HCT116 (cell line): ENCODE data around the gene DOCK4. TPM values are rescaled to one million over a fixed set of nuclear protein-coding genes. Genes with fewer than 3 reads are reported as not detected.

Source experiments
- ATAC-seq: fragments of 200-7000 bp; cut with Tn5 transposase; 2 replicates; pipeline ENCODE4 v1.9.1; 2020; ENCODE audit warnings: mild to moderate bottlenecking, moderate library complexity
- BruUV-seq: library from RNA; stranded (reverse); fragments of 400-500 nt; replicated peaks from 2 replicates; lab custom pipeline; 2021; lab: Mats Ljungman, UMichigan
- CTCF ChIA-PET: fragments of 300-600 bp; sonication (Branson Sonifier 250); formaldehyde crosslinking; loops from one replicate; lab custom pipeline; 2021; ENCODE audit warnings: antibody characterized with exemption; lab: Charles Lee
- POLR2A ChIA-PET: fragments of 300-600, 350-600 bp; sonication (Branson Sonifier 250); formaldehyde crosslinking; loops from one replicate; lab custom pipeline; 2021; ENCODE audit warnings: antibody characterized with exemption; lab: Charles Lee
- RAD21 ChIA-PET, 2 experiments: fragments of 300-600 bp; sonication (Branson Sonifier 250); formaldehyde crosslinking; loops; one replicate each; lab custom pipeline; 2023; ENCODE audit warnings: low total read pairs in 2 of 2; ENCODE audit not compliant: uncharacterized antibody in 2 of 2, unreplicated experiment in 2 of 2, low non-redundant PET in 1 of 2; lab: Charles Lee
- DNase-seq: peaks from one replicate; pipeline ENCODE4 v3.0.0-alpha.2; 2010; ENCODE audit warnings: low read depth, low spot score
- H2AFZ ChIP-seq: fragments of 200-600 bp; shearing (Covaris generic), sonication (generic); 2 replicates; pipeline ENCODE4 v1.6.1; 2017; ENCODE audit warnings: low read depth, mixed run types, mixed read lengths, antibody characterized with exemption, low read length; ENCODE audit not compliant: poor library complexity, severe bottlenecking
- H3K27ac ChIP-seq: 2 replicates; pipeline ENCODE4 v1.5.1; 2012; ENCODE audit warnings: low read depth, low read length
- H3K27me3 ChIP-seq: fragments of 200-600 bp; sonication (generic); 2 replicates; pipeline ENCODE4 v1.6.1; 2016; ENCODE audit warnings: mixed run types, low read length, mixed read lengths; ENCODE audit not compliant: insufficient read depth
- H3K36me3 ChIP-seq, 2 experiments: fragments of 200-500 bp in 1 of 2; fragments of 200-600 bp in 1 of 2; sonication (Bioruptor generic) in 1 of 2; sonication (generic) in 1 of 2; 2 replicates each; pipeline versions ENCODE4 v1.5.1 to v1.6.1; 2014 to 2016; ENCODE audit warnings: low read length in 2 of 2, inconsistent platforms in 1 of 2, mixed read lengths in 1 of 2, mixed run types in 1 of 2; ENCODE audit not compliant: insufficient read depth in 2 of 2, control insufficient read depth in 1 of 2
- H3K4me1 ChIP-seq, 2 experiments: fragments of 200-600 bp in 1 of 2; sonication (generic) in 1 of 2; 2 replicates each; pipeline versions ENCODE4 v1.5.1 to v1.6.1; 2012 to 2017; ENCODE audit warnings: low read length in 2 of 2, inconsistent platforms in 1 of 2, mild to moderate bottlenecking in 1 of 2, mixed read lengths in 1 of 2, mixed run types in 1 of 2, moderate library complexity in 1 of 2; ENCODE audit not compliant: insufficient read depth in 2 of 2, control insufficient read depth in 1 of 2
- H3K4me2 ChIP-seq: fragments of 200-600 bp; sonication (generic); 2 replicates; pipeline ENCODE4 v1.6.1; 2017; ENCODE audit warnings: mixed run types, low read length, mixed read lengths
- H3K4me3 ChIP-seq, 2 experiments: fragments of 200-600 bp in 1 of 2; sonication (generic) in 1 of 2; replicated peaks in 1 of 2; 2 replicates each; pipeline ENCODE4 v1.5.1; 2011 to 2016; ENCODE audit warnings: low read length in 2 of 2, control low read depth in 1 of 2, low read depth in 1 of 2, mild to moderate bottlenecking in 1 of 2, mixed read lengths in 1 of 2, mixed run types in 1 of 2
- H3K79me2 ChIP-seq: fragments of 200-600 bp; sonication (generic); 2 replicates; pipeline ENCODE4 v1.6.1; 2017; ENCODE audit warnings: mild to moderate bottlenecking, mixed run types, low read length, moderate library complexity, mixed read lengths; ENCODE audit not compliant: insufficient read depth
- H3K9ac ChIP-seq: fragments of 200-600 bp; sonication (generic); 2 replicates; pipeline ENCODE4 v1.6.1; 2016; ENCODE audit warnings: low read length, mixed read lengths
- H3K9me2 ChIP-seq: fragments of 200-600 bp; sonication (generic), shearing (Covaris generic); 2 replicates; pipeline ENCODE4 v1.6.1; 2017; ENCODE audit warnings: mixed run types, mild to moderate bottlenecking, moderate library complexity; ENCODE audit not compliant: insufficient read depth
- H3K9me3 ChIP-seq, 2 experiments: fragments of 200-500 bp in 1 of 2; fragments of 200-600 bp in 1 of 2; sonication (Bioruptor generic) in 1 of 2; sonication (generic) in 1 of 2; 2 replicates each; pipeline ENCODE4 v1.6.1; 2014 to 2017; ENCODE audit warnings: low read length in 2 of 2, mixed read lengths in 2 of 2, inconsistent platforms in 1 of 2, low read depth in 1 of 2, mild to moderate bottlenecking in 1 of 2, mixed run types in 1 of 2, moderate library complexity in 1 of 2; ENCODE audit not compliant: control insufficient read depth in 1 of 2, insufficient read depth in 1 of 2
- H4K20me1 ChIP-seq: fragments of 200-600 bp; sonication (generic), shearing (Covaris generic); 2 replicates; pipeline ENCODE4 v1.6.1; 2017; ENCODE audit warnings: mixed run types, mild to moderate bottlenecking, moderate library complexity; ENCODE audit not compliant: insufficient read depth
- FOSL1 ChIP-seq: IDR thresholded peaks from 2 replicates; pipeline ENCODE4 v1.6.1; 2012; ENCODE audit warnings: low read depth
- SP1 ChIP-seq: IDR thresholded peaks from 2 replicates; pipeline ENCODE4 v1.6.1; 2012; ENCODE audit warnings: low read depth
- intact Hi-C: fragments of 100-400 bp; cut with micrococcal nuclease; formaldehyde crosslinking; loops from 2 replicates; pipeline ENCODE4 v1.10.0; 2022
- total RNA-seq: library from RNA; stranded (reverse); gene quantifications from one replicate; pipeline ENCODE4 v1.2.1, GENCODE V29; 2021; ENCODE audit not compliant: unreplicated experiment
- TF ChIP-seq, protein P1 (sequence below): IDR thresholded peaks from 2 replicates; pipeline ENCODE4 v1.6.1; 2012
- TF ChIP-seq, protein P2 (sequence below): IDR thresholded peaks from 2 replicates; pipeline ENCODE4 v1.6.1; 2011; ENCODE audit warnings: mild to moderate bottlenecking, low read length, moderate library complexity; ENCODE audit not compliant: insufficient replicate concordance; ENCODE audit errors: extremely low read depth

DOCK4 gene
- total RNA-seq, 1 experiment from 2014 or later: 2.2 TPM

DNA sequence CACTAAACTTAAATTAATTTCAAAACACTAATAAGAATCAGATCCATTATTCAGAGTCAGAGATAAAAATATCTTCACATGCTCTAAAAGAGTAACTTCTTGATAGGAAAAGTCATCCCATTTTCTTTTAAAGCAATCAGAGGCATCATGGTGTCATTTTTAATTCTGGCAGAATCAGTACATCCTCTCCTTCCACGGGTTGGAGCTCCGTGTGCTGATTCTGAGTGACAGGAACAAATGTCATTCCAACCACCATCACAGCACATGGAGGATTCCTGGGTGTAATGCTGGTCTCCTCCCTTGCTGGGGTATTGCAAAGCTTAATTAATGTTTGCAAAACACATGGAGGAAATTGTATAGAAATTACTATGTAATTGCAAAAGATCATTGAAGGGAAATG is 529.4 kb downstream of the DOCK4 start:
- Histone ChIP-seq H3K4me3 (no peak overlapping the region), H3K4me2 (no peak overlapping the region), H3K79me2 (no peaks in the 10 kb centered on the region), H3K27ac (no peak overlapping the region), H3K9ac (no peak overlapping the region), H2AFZ (no peak overlapping the region), H3K9me2 (no peaks in the 10 kb centered on the region), H3K27me3 (no peaks in the 10 kb centered on the region), H3K4me1 (no peaks in the 10 kb centered on the region), H3K36me3 (no peaks in the 10 kb centered on the region), H4K20me1 (no peaks in the 10 kb centered on the region), H3K9me3 (no peaks in the 10 kb centered on the region)
- ChIA-PET CTCF (no interaction called here), POLR2A (no interaction called here), RAD21 (no interaction called here)
- BruUV-seq: no TSS peak
- ATAC-seq: no peak
- DNase-seq: no peak
- TF ChIP-seq, protein P1, sequence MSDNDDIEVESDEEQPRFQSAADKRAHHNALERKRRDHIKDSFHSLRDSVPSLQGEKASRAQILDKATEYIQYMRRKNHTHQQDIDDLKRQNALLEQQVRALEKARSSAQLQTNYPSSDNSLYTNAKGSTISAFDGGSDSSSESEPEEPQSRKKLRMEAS: no peak
- TF ChIP-seq FOSL1 (no peak), SP1 (no peak)
- TF ChIP-seq, protein P2, sequence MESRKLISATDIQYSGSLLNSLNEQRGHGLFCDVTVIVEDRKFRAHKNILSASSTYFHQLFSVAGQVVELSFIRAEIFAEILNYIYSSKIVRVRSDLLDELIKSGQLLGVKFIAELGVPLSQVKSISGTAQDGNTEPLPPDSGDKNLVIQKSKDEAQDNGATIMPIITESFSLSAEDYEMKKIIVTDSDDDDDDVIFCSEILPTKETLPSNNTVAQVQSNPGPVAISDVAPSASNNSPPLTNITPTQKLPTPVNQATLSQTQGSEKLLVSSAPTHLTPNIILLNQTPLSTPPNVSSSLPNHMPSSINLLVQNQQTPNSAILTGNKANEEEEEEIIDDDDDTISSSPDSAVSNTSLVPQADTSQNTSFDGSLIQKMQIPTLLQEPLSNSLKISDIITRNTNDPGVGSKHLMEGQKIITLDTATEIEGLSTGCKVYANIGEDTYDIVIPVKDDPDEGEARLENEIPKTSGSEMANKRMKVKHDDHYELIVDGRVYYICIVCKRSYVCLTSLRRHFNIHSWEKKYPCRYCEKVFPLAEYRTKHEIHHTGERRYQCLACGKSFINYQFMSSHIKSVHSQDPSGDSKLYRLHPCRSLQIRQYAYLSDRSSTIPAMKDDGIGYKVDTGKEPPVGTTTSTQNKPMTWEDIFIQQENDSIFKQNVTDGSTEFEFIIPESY: no peak
- intact Hi-C loops: no loop called here

Other genes with a start within 250 kb of the DOCK4 start
- 21.3 TPM for gene ZNF277, start 296 bp upstream of the DOCK4 start, total RNA-seq
- gene IFRD1, start 244.1 kb upstream of the DOCK4 start, total RNA-seq: 43.6 TPM